Osteoblast (primary cell): ENCODE results near the gene PRPSAP1. TPM values are rescaled to one million over a fixed set of nuclear protein-coding genes. Genes with fewer than 3 reads are reported as not detected.

ENCODE experiments used
- DNase-seq: peaks from one replicate; pipeline ENCODE4 v3.0.0; 2011; ENCODE audit warnings: low spot score, mixed read lengths; ENCODE audit not compliant: insufficient read length; ENCODE audit errors: missing footprints
- H2AFZ ChIP-seq: 2 replicates; pipeline ENCODE4 v1.6.0; 2011; ENCODE audit warnings: mild to moderate bottlenecking, low read length
- H3K27ac ChIP-seq: 2 replicates; pipeline ENCODE4 v1.5.1; 2011; ENCODE audit warnings: mild to moderate bottlenecking, low read depth, low read length, moderate library complexity
- H3K27me3 ChIP-seq: 2 replicates; pipeline ENCODE4 v1.6.0; 2012; ENCODE audit warnings: mild to moderate bottlenecking, control low read depth, inconsistent platforms, low read length, moderate library complexity; ENCODE audit not compliant: insufficient read depth
- H3K36me3 ChIP-seq: 2 replicates; pipeline ENCODE4 v1.5.1; 2011; ENCODE audit warnings: mild to moderate bottlenecking, low read length, control low read depth, moderate library complexity; ENCODE audit not compliant: insufficient read depth
- H3K4me1 ChIP-seq: 2 replicates; pipeline ENCODE4 v1.5.1; 2011; ENCODE audit warnings: mild to moderate bottlenecking, low read length, control low read depth, moderate library complexity; ENCODE audit not compliant: insufficient read depth
- H3K4me2 ChIP-seq: 2 replicates; pipeline ENCODE4 v1.6.0; 2011; ENCODE audit warnings: mild to moderate bottlenecking, low read length; ENCODE audit not compliant: insufficient read depth
- H3K4me3 ChIP-seq: fragments of 200-600 bp; sonication (generic); 3 replicates; pipeline ENCODE4 v1.5.1; 2012; ENCODE audit warnings: mild to moderate bottlenecking, low read length, inconsistent platforms; ENCODE audit not compliant: insufficient read depth
- H3K79me2 ChIP-seq: 2 replicates; pipeline ENCODE4 v1.6.0; 2012; ENCODE audit warnings: mild to moderate bottlenecking, low read length, control low read depth, inconsistent platforms; ENCODE audit not compliant: insufficient read depth
- H3K9me3 ChIP-seq: 2 replicates; pipeline ENCODE4 v1.5.1; 2011; ENCODE audit warnings: low read depth, low read length, control low read depth
- H4K20me1 ChIP-seq: 2 replicates; pipeline ENCODE4 v1.6.0; 2012; ENCODE audit warnings: mild to moderate bottlenecking, low read length, control low read depth; ENCODE audit not compliant: insufficient read depth
- CTCF ChIP-seq: IDR thresholded peaks from 2 replicates; pipeline ENCODE4 v1.5.1; 2011; ENCODE audit warnings: mild to moderate bottlenecking, low read depth, low read length, moderate library complexity; ENCODE audit errors: extremely low read depth
- total RNA-seq: library from RNA; depleted of rRNA; stranded (reverse); fragments of >200 nt; gene quantifications from 2 replicates; pipeline ENCODE4 v1.2.3, GENCODE V29; 2012

The PRPSAP1 gene
- total RNA-seq, 1 donor = 79.6 TPM

GRCh38 chr17:76281573-76282371 lies 71.9 kb downstream of the PRPSAP1 start:
- Histone ChIP-seq H4K20me1 (no peaks in the 10 kb centered on the region), H3K4me3 (no peak overlapping the region), H3K4me1 (peaks cover 5% of the 10 kb centered on the region), H3K9me3 (no peaks in the 10 kb centered on the region), H3K27me3 (no peaks in the 10 kb centered on the region), H3K27ac (no peak overlapping the region), H2AFZ (no peak overlapping the region), H3K4me2 (no peak overlapping the region), H3K36me3 (no peaks in the 10 kb centered on the region), H3K79me2 (no peaks in the 10 kb centered on the region)
- DNase-seq = peak; percentile 74
- TF ChIP-seq CTCF = no peak

GRCh38 chr17:76280650-76281049 lies 73.1 kb downstream of the PRPSAP1 start:
- no peaks in the 10 kb centered on the region for H3K27me3 ChIP-seq
- H4K20me1 ChIP-seq = no peaks in the 10 kb centered on the region
- H3K4me1 ChIP-seq = peaks cover 5% of the 10 kb centered on the region
- H2AFZ ChIP-seq = no peak overlapping the region
- no peaks in the 10 kb centered on the region for H3K36me3 ChIP-seq
- no peaks in the 10 kb centered on the region for H3K79me2 ChIP-seq
- no peak for TF ChIP-seq CTCF
- no peaks in the 10 kb centered on the region for H3K9me3 ChIP-seq
- H3K27ac ChIP-seq = no peak overlapping the region
- no peak for DNase-seq
- H3K4me3 ChIP-seq = no peak overlapping the region
- no peak overlapping the region for H3K4me2 ChIP-seq

- Histone ChIP-seq H3K4me1 (peaks cover 5% of the 10 kb centered on the region), H3K9me3 (no peaks in the 10 kb centered on the region), H4K20me1 (no peaks in the 10 kb centered on the region), H3K4me2 (no peak overlapping the region), H3K4me3 (no peak overlapping the region), H3K79me2 (no peaks in the 10 kb centered on the region), H3K27ac (no peak overlapping the region), H2AFZ (no peak overlapping the region), H3K36me3 (no peaks in the 10 kb centered on the region), H3K27me3 (no peaks in the 10 kb centered on the region)
- peak; percentile 69 for DNase-seq
- TF ChIP-seq CTCF = no peak
Measured at GRCh38 chr17:76279742-76280287, 73.9 kb downstream of the PRPSAP1 start.

- TF ChIP-seq CTCF = peak; percentile 90
- Histone ChIP-seq H3K27ac (no peak overlapping the region), H3K4me2 (no peak overlapping the region), H3K36me3 (no peaks in the 10 kb centered on the region), H3K79me2 (no peaks in the 10 kb centered on the region), H3K27me3 (no peaks in the 10 kb centered on the region), H3K4me1 (peaks cover 5% of the 10 kb centered on the region), H3K4me3 (no peak overlapping the region), H4K20me1 (no peaks in the 10 kb centered on the region), H3K9me3 (no peaks in the 10 kb centered on the region), H2AFZ (no peak overlapping the region)
- peak; percentile 99 for DNase-seq
Measured at GRCh38 chr17:76278952-76279741, 74.6 kb downstream of the PRPSAP1 start.
